CD1c-positive myeloid dendritic cell (primary cell): Measurements from ENCODE around the gene FAM50B.

Source experiments
- DNase-seq: peaks from one replicate; pipeline ENCODE4 v3.0.0-alpha.2; 2016; ENCODE audit errors: extremely low spot score

The FAM50B gene

GRCh38 chr6:3893917-3894316, 44.7 kb downstream of the FAM50B start:
- no peak for DNase-seq

DNA sequence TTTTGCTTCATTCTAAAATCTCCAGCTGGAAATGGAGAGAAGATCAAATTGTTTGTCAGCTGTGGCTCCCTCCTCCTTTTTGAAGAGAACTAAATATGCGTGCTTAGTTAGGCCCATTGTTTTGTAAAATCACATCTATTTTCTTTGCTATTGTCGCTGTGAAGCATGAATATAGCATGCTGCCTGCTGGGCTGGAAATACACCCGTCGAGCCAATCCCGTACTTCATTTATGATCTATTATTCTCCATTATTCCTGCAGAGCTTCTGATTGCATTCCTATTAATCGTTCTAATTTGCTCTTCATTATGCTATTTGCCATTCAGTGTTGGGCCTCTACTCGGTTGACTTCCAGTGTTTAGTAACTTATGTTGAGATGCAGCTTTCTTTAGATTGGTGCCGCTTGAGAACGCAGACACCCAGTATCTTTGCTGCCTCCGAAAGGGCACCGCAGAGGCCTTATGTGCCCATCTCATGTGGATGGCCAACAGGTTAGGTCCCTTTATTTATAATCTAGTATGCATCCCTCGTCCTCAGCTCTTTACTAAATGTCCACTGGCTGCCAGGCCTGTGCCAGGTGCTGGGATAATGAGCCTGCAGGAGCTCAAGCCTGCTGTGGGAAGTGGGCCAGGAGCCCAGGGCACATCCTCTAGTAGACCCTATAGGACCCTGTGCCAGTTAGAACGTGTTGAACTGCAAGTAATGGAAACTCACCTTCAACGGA, 45.6 kb downstream of the FAM50B start:
- DNase-seq, result no peak

DNA sequence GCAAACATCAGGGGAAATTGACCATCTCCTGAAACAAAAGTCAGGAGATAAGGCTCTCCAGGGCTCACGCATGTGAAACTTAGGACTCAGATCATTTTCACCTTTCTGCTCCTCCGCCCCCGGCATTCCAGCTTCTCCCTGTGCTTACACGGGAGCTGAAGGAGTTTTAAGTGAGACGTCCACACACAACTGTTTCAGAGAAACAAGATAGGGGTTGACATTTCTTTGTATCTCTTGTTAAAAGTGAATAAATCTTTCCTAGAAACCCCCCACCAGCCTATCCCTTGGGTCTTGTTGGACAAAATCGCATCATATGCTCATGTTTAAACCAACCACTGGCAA, 46.1 kb downstream of the FAM50B start:
- no peak for DNase-seq

DNA sequence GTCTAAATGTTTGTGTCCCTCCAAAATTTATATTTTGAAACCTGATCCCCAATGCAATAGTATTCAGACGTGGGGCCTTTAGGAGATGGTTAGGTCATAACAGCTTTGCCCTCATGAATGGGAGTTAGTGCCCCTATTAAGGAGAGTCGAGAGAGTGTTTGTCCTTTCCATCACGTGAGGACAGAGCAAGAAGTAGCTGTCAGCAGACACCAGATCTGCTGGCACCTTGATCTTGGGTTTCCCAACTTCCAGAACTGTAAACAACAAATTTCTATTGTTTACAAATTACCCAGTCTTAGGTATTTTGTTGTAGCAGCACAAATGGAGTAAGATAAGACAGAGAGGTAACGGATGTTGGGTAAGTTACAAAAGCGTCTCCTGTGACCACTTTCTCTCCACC, 46.6 kb downstream of the FAM50B start:
- DNase-seq, result no peak

- DNase-seq, result no peak
Observed at GRCh38 chr6:3898265-3898994, 49.3 kb downstream of the FAM50B start.

DNA sequence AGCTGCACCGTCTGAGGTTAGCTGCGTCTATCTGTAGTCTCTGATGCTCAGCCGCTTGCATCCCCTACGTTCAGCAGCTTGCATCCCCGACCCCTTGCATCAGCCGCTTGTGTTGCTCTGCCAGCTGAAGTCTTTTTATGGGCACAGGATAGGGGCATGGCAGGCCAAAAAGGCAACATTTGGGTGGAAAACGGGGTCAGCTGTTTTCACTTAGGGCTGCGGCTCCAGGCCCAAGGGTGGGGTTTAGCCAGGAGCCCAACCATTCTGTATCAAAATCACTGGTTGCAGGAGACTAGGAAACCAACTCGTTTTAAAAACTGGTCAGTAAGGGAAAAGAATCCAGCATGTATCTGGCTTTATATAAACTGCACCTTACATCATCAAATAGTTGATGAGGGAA, 49.9 kb downstream of the FAM50B start:
- DNase-seq, result no peak

GRCh38 chr6:3899970-3900439, 50.8 kb downstream of the FAM50B start:
- no peak for DNase-seq
